NCI-H2029 treated with DMSO at 0.1 percent for 48 hours (cell line): ENCODE measurements around the gene HPCAL4.
A peak's percentile ranks its signal among the peaks of the same experiment; 100 is the strongest.

ENCODE experiments used
- DNase-seq: peaks from one replicate; lab custom pipeline; 2025; lab: John Stamatoyannopoulos, UW

The HPCAL4 gene

DNA sequence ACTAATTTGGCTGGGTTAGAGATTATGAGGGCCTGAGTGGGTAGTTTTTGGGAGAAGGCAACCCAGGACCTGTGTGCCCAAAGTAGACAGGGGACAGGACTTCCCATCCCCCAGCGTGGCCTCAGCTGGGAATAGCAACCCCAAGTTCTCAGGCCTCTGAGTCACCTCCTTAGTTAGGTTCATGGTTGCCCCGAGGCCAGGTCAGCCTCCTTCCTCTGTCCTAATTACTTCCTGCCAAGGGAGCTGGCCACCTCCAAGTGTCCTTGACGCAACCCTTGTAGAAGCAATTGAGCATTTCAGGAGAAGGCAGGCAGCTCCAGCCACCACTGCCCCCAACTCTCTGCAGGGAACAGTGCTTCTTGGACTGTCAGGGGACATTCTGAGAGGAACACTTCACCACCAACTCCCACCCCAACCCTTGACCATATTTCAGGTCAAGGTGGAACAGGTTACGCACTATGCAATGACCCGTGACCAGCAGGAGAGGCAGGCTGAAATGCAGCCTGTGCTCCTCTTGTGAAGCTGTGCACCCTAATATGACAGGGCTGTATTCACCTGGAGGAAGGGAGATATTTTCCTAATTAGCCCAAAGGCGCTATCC, 14.2 kb downstream of the HPCAL4 start:
- no peak for DNase-seq

GRCh38 chr1:39675220-39675619, 16.0 kb downstream of the HPCAL4 start:
- DNase-seq, result peak; percentile 99

DNA sequence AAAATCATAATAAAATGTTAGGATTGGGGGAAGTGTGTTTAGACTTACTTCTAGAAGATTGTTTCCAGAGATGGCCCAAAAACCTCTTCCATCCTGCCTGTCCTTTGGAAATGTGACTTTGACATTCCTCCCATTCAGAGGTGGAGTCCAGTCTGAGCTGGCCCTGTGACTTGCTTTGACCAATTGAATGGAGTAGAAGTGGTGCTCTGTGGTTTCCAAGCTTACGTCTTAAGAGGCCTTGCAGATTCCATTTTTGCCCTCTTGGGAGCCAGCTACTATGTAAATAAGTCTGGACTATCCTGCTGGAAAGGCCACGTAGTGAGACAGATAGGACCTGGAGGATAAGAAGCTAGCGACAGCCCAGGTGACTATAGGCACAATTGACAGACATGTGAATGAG, 18.0 kb downstream of the HPCAL4 start:
- DNase-seq, result no peak

GRCh38 chr1:39672551-39672947, 18.7 kb downstream of the HPCAL4 start:
- DNase-seq, result no peak

DNA sequence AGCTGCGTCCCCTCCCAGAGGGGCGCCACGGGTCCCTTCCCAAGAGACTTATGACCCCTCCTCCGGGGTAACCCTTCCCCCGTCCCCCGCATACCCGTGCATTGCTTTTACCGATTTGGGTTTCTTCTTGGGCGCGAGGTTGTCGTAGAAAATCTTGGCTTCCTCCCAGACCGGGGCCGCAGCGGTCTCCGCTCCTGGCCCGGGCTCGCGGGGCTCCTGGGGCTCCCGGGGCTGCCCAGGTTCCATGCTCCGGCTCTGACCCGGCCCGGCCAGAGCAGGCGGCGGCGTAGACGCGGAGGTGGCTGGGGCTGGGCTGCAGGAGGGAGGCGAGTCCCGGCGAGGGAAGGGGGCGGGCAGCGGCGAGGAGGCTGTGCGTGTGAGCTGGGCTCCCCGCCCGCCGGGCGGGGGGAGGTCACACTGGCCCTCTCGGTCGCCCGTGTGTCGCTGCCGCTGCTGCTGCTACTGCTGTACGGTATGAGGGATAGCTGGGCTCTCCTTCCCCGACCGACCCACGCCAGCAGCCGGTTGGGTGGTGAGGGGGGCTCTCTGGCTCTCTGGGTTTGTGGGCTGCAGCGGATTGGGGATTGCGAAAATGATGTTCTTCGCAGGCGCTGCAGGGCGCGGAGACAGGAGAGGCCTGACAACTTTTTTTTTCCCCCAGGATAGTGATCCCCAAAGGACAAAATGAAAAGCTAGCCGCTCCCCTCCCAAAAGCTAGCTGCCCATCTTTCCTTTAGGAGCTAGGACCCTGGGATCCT, 19.3 kb downstream of the HPCAL4 start, which contains the start of gene NT5C1A:
Gene NT5C1A, minus strand, starts transcription at position 315 of the 758 bp plus-strand sequence. Its CDS starts 69 bp downstream, at position 246.
- no peak for DNase-seq

DNA sequence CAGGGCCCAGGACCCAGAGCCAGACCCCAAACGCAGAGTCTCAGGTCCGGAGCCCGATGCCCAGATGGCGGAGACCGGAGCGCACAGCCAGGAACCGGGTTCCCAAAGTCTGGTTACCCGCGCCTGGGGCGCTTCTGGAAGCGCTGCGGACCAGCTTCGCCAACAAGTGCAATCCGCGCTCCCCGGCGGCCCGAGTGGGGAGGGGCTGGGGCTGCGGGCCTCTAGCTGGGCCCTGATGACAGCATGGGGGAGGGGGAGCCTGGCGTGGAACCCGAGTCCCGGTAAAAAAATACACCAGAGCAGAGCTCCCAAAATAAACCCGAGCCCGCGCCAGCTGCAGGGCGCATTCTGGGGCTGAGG, 19.8 kb downstream of the HPCAL4 start:
- no peak for DNase-seq

GRCh38 chr1:39670689-39671088, 20.5 kb downstream of the HPCAL4 start:
- DNase-seq, result no peak

GRCh38 chr1:39668894-39669293, 22.3 kb downstream of the HPCAL4 start:
- no peak for DNase-seq

DNA sequence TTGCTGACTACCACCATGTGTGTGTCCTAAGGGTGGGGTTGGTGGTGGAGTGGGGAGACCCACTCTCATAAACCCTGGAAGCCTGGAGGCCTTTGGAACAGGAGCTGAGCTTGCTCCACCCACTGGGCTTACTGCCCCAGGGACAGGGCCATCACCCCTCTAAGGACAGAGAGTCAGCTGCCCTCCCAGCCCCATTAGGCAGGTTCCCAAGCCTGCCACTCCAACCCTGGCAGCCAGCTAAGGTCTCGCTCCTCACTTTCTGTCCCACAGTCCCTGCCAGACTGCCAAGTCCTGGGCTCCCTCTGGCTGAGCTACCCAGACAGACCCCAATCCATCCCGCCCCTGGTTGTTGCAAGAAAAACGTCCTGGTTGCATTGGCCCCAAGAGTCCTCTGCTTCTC, 23.1 kb downstream of the HPCAL4 start:
- no peak for DNase-seq

DNA sequence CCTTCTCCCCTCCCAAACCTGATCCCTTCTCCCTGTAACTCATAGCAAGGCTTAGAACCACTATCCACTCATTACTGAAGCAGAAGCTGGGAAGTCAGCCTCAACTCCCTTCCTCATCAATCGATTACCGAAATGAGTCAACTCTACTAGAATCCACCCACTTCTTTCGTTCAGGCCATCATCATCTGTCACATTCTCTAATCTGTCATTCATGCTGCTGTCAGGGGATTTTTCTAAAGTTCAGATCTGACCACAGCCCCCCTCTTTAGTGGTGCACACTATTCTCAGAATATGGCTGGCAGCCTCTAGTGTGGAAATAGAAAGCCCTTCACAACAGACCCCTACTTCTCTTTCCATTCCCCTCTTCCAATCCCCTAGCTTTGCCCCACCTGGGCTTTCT, 24.5 kb downstream of the HPCAL4 start:
- no peak for DNase-seq

- DNase-seq, result no peak
Measured at GRCh38 chr1:39663559-39663958, 27.7 kb downstream of the HPCAL4 start.

- no peak for DNase-seq
Measured at GRCh38 chr1:39662861-39663260, 28.4 kb downstream of the HPCAL4 start.

GRCh38 chr1:39659538-39659937, 31.7 kb downstream of the HPCAL4 start:
- DNase-seq, result no peak

- DNase-seq, result no peak
Measured at GRCh38 chr1:39659110-39659509, 32.1 kb downstream of the HPCAL4 start.

- peak; percentile 98 for DNase-seq
Measured at GRCh38 chr1:39657923-39658485, 33.2 kb downstream of the HPCAL4 start.

GRCh38 chr1:39657402-39657801, 33.8 kb downstream of the HPCAL4 start:
- DNase-seq, result no peak

- no peak for DNase-seq
Measured at GRCh38 chr1:39656391-39656790, 34.8 kb downstream of the HPCAL4 start.

DNA sequence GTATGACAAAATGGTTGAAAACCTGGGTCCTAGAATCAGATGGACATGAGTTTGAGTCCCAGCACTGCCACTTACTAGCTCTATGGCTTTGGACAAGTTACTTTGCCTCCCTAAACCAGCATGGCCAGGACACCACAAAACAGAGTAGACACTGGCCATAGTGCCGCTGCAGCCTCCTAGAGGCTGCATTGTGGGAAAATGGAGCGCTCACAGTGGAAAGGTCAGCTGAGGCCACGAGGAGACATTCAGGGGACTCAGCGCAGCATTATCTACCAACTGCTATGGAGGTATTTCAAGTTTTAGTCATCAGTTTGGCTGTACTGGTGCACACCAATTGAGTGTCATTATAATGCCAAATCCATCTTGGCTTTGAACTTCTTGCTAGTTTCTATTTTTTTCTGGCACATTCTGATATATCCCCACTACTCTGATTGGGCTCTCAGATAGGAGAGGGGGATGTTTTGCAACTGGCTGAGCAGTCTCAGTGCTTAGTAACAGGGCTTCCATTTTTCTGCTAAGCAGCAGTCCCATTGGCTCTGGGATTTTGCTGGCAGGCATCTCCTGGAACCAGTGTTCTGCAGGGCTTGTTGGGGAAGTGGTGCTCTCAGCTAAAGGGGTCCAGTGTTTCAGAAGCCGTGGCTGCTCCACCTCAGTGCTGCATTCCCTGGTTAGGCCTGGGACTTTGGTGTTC, 35.5 kb downstream of the HPCAL4 start:
- DNase-seq, result no peak

- no peak for DNase-seq
Measured at GRCh38 chr1:39654291-39654690, 36.9 kb downstream of the HPCAL4 start.

GRCh38 chr1:39653546-39654031, 37.6 kb downstream of the HPCAL4 start:
- DNase-seq, result peak; percentile 100

DNA sequence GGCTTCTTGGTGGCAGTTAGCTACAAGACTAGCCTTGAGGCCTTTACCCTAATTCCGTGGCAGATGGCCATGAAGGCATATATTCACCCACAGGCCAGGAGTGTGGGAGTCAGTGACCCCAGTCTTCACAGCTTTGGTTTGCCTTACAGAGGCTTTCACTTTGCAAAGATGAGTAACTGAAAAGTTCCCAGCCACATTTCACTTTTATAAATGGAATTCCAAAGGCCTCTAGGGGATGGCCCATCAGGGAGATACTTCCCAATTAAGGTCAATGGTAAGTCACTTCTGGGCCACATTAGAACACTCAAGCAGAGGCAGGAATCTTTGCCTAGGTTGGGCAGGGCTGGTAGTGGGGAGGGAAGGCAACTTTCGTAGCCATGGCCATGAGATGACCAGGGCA, 38.7 kb downstream of the HPCAL4 start:
- DNase-seq, result no peak

- DNase-seq, result no peak
Measured at GRCh38 chr1:39652105-39652504, 39.1 kb downstream of the HPCAL4 start.

DNA sequence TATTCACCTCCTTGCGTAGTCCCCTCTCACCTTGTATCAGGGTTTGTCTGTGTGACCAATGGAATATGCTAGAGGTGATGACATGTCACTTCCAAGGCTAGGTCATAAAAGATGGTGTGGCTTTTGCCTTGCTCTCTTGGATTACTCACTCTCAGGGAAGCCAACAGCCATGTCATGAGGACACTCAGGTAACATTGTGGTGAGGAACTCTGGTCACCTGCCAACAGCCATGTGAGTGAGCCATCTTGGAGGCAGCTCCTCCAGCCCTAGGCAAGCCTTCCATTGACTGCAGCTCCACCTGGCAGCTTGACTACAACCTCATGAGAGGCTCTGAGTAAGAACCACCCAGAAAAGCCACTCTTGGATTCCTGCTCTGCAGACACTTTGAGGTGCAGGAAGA, 40.8 kb downstream of the HPCAL4 start:
- DNase-seq, result peak; percentile 99
